DND-41 (cell line): ENCODE results near the gene MOB3B.

ENCODE experiments used
- ATAC-seq: fragments of 200-7000 bp; cut with Tn5 transposase; 3 replicates; pipeline ENCODE4 v1.9.1; 2021; ENCODE audit warnings: low read depth; ENCODE audit not compliant: insufficient read depth
- DNase-seq: peaks from one replicate; pipeline ENCODE4 v3.0.0-alpha.2; 2020
- H2AFZ ChIP-seq: 2 replicates; pipeline ENCODE4 v1.6.0; 2012; ENCODE audit warnings: low read depth, low read length
- H3K27ac ChIP-seq: 2 replicates; pipeline ENCODE4 v1.5.1; 2012; ENCODE audit warnings: low read length, inconsistent platforms
- H3K27me3 ChIP-seq: fragments of 200-600 bp; sonication (generic); 2 replicates; pipeline ENCODE4 v1.6.0; 2012; ENCODE audit warnings: low read length, mild to moderate bottlenecking, inconsistent platforms; ENCODE audit not compliant: insufficient read depth, poor library complexity
- H3K36me3 ChIP-seq: 2 replicates; pipeline ENCODE4 v1.5.1; 2012; ENCODE audit warnings: low read length, inconsistent platforms; ENCODE audit not compliant: insufficient read depth
- H3K4me1 ChIP-seq: 2 replicates; pipeline ENCODE4 v1.5.1; 2012; ENCODE audit warnings: mild to moderate bottlenecking, low read length; ENCODE audit not compliant: insufficient read depth
- H3K4me2 ChIP-seq: 2 replicates; pipeline ENCODE4 v1.6.0; 2012; ENCODE audit warnings: mild to moderate bottlenecking, moderate library complexity, low read length, inconsistent platforms; ENCODE audit not compliant: insufficient read depth
- H3K4me3 ChIP-seq, 2 experiments: fragments of 200-600 bp in 1 of 2; shearing (Covaris generic) in 1 of 2; 2 replicates each; pipeline ENCODE4 v1.5.1; 2012 to 2016; ENCODE audit warnings: inconsistent platforms in 2 of 2, low read length in 2 of 2, mild to moderate bottlenecking in 2 of 2, low read depth in 1 of 2, moderate library complexity in 1 of 2
- H3K79me2 ChIP-seq: 2 replicates; pipeline ENCODE4 v1.6.0; 2012; ENCODE audit warnings: low read length, inconsistent platforms; ENCODE audit not compliant: insufficient read depth
- H3K9ac ChIP-seq: 2 replicates; pipeline ENCODE4 v1.6.0; 2012; ENCODE audit warnings: low read depth, mild to moderate bottlenecking, inconsistent platforms, low read length, moderate library complexity
- H3K9me3 ChIP-seq: 2 replicates; pipeline ENCODE4 v1.5.1; 2012; ENCODE audit warnings: low read length, moderate library complexity, mild to moderate bottlenecking, inconsistent platforms; ENCODE audit not compliant: insufficient read depth, severe bottlenecking
- H4K20me1 ChIP-seq: 2 replicates; pipeline ENCODE4 v1.6.0; 2012; ENCODE audit warnings: low read length; ENCODE audit not compliant: insufficient read depth
- CTCF ChIP-seq: IDR thresholded peaks from 2 replicates; pipeline ENCODE4 v1.5.1; 2012; ENCODE audit warnings: borderline replicate concordance, low read length, moderate library complexity, mild to moderate bottlenecking; ENCODE audit not compliant: poor library complexity, severe bottlenecking; ENCODE audit errors: extremely low read depth
- EZH2 ChIP-seq: IDR thresholded peaks from 3 replicates; pipeline ENCODE4 v1.6.1; 2012; ENCODE audit warnings: borderline replicate concordance, low read depth, mild to moderate bottlenecking, moderate library complexity, low read length, inconsistent platforms; ENCODE audit not compliant: severe bottlenecking

Gene MOB3B

DNA sequence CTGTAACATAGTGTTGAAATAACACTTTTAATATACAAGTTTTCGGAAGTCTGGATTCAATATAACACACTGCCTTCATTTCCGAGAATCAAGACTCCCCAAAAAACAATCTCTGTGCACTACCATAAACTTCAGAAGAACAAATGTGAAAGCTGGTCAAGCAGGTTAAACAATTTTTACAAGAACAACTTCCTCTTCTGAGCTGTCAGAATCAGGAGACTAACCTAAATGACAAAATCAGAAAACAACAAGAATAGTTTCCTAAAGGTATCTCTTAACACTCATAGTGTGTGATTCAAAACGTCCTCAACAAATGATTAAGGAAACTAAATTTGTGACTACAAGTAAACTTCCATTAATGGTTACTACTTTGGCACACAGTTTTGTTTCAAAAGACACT lies 32.1 kb upstream of the MOB3B start:
- ATAC-seq (no peak), DNase-seq (no peak)
- H3K36me3 ChIP-seq: peaks cover 5% of the 10 kb centered on the region; the same call in 1 of the 2 replicates

GRCh38 chr9:27560457-27560856 lies 30.8 kb upstream of the MOB3B start:
- Histone ChIP-seq H3K9me3 (no peaks in the 10 kb centered on the region), H3K4me3 (no peak overlapping the region), H2AFZ (no peak overlapping the region), H3K9ac (no peak overlapping the region), H4K20me1 (no peaks in the 10 kb centered on the region), H3K36me3 (peaks cover 9% of the 10 kb centered on the region; the same call in 1 of the 2 replicates), H3K27me3 (no peaks in the 10 kb centered on the region), H3K4me1 (no peaks in the 10 kb centered on the region), H3K4me2 (no peak overlapping the region), H3K27ac (no peak overlapping the region), H3K79me2 (no peaks in the 10 kb centered on the region)
- ATAC-seq (no peak), DNase-seq (no peak)
- no peak for TF ChIP-seq CTCF
- TF ChIP-seq EZH2: no peak

More for the DNA sequence above, 32.1 kb upstream of the MOB3B start:
- Histone ChIP-seq H3K27ac (no peak overlapping the region), H3K4me2 (no peak overlapping the region), H3K9ac (no peak overlapping the region), H3K4me3 (no peak overlapping the region), H3K9me3 (no peaks in the 10 kb centered on the region), H4K20me1 (no peaks in the 10 kb centered on the region), H3K27me3 (no peaks in the 10 kb centered on the region), H3K79me2 (no peaks in the 10 kb centered on the region), H2AFZ (no peak overlapping the region), H3K4me1 (no peaks in the 10 kb centered on the region)
- TF ChIP-seq CTCF (no peak), EZH2 (no peak)

GRCh38 chr9:27558307-27558706 lies 28.7 kb upstream of the MOB3B start:
- Histone ChIP-seq H3K4me3 (no peak overlapping the region), H3K27ac (no peak overlapping the region), H4K20me1 (no peaks in the 10 kb centered on the region), H3K27me3 (no peaks in the 10 kb centered on the region), H3K4me2 (no peak overlapping the region), H3K4me1 (no peaks in the 10 kb centered on the region), H3K9me3 (no peaks in the 10 kb centered on the region), H3K79me2 (no peaks in the 10 kb centered on the region), H3K9ac (no peak overlapping the region), H2AFZ (no peak overlapping the region), H3K36me3 (peaks cover 9% of the 10 kb centered on the region; the same call in 1 of the 2 replicates)
- TF ChIP-seq CTCF: no peak
- DNase-seq (no peak), ATAC-seq (no peak)

DNA sequence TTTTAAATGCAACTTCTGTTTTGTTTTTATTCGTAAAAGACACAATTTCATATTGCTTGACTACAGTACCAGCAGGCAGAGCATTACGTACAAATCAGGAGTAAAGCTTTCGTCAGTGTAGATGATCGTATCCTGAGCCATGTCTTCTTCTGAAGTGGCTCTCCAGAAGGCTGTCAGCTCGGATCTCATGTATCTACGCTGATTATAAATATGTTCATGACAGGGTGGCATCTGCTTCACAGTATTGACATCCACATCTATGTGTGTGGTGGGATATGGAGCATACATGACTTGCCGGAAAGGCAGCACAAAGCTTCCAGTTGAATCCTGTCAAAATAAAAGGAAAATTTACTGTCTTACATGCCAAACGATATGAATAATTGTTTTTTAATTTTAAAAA lies 26.9 kb upstream of the MOB3B start:
- Histone ChIP-seq H3K4me3 (no peak overlapping the region), H3K4me2 (no peak overlapping the region), H3K27ac (no peak overlapping the region), H3K9me3 (no peaks in the 10 kb centered on the region), H3K36me3 (peaks cover 9% of the 10 kb centered on the region; the same call in 1 of the 2 replicates), H2AFZ (no peak overlapping the region), H3K27me3 (no peaks in the 10 kb centered on the region), H3K9ac (no peak overlapping the region), H3K79me2 (no peaks in the 10 kb centered on the region), H3K4me1 (no peaks in the 10 kb centered on the region), H4K20me1 (no peaks in the 10 kb centered on the region)
- DNase-seq (no peak), ATAC-seq (no peak)
- TF ChIP-seq CTCF (no peak), EZH2 (no peak)
